SKM-1 treated with dmso at 0.1 percent for 144 hours (cell line): ENCODE measurements around the gene MED26.
"Not testable (repeated sequence)": the region's sequence is repeated elsewhere in the genome, so short reads cannot be mapped to it uniquely, and the experiment has no call there.

Experiments
- DNase-seq: peaks from one replicate; lab custom pipeline; 2025; ENCODE audit not compliant: unreplicated experiment; lab: John Stamatoyannopoulos, UW

The MED26 gene

DNA sequence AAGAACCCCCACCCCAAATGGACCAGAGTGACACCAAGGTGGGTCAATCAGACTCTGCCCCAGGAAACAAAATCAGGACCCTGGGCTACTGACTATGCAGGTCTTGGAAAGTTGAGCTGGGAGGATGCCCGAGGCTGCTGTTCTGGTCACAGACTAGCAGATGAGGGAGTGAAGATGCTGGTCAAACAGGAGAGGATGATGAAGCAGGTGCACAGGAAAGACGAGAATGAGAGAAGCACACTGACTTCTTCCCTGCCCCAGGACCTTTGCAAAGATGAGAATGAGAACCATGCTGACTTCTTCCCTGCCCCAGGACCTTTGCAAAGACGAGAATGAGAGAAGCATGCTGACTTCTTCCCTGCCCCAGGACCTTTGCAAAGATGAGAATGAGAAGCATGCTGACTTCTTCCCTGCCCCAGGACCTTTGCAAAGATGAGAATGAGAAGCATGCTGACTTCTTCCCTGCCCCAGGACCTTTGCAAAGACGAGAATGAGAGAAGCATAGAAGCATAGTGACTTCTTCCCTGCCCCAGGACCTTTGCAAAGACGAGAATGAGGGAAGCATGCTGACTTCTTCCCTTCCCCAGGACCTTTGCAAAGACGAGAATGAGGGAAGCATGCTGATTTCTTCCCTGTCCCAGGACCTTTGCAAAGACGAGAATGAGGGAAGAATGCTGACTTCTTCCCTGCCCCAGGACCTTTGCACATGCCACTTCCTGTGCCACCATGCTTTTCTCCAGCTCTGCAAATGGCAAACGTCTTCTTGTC lies 23.6 kb upstream of the MED26 start:
- not testable (repeated sequence) for DNase-seq

DNA sequence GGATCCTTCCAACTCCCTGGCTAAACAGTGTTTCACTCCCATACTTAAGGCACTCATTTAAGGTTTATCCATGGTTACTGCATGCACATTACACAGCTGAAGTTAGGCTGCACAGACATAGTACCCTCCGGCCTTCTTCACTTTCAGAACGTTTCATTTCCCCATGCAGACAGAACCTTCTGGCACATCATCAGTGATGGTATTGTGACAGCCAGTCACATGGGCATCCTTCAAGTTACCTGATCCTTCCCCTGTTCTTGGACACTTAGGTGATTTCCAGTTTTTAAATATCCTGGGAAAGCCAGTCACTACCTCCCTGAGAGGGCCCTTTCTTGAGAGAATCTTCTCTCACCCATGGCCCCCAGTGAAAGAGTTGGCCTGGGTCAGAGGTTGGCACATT lies 22.8 kb upstream of the MED26 start:
- DNase-seq: no peak

DNA sequence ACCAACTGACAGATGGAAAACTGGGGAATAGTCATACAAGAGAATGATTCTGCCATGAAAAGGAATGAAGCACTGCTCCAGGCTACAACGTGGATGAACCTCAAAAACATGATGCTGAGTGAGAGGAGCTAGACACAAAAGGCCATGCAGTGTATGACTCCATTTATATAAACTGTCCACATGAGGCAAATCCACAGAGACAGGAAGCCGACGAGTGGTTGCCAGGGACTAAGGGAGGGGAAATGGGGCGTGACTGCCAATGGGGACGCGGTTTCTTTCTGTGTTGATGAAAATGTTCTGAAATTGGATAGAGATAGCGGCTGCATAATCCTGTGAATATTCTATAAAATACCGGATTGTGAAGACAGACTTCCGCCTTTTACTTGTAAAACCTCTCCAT lies 21.7 kb upstream of the MED26 start:
- no peak for DNase-seq

DNA sequence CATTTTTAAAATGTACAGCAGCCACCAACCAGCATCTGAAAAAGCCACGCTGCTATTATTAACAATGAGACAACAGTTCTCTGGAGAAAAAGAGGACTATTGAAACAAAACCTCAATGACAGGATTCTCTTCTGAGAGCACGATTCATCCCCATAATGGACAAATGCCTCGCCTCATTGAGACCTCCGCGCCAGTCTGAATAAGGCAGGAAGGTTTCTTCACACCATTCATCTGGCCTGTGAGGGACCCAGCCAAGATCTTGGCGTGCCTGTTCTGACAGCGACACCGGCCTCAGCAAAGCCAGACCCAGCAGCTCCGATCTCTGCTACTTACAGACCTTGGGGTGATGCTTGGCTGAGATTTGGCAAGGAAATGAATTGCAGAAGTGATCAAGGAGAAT lies 17.1 kb upstream of the MED26 start:
- no peak for DNase-seq

DNA sequence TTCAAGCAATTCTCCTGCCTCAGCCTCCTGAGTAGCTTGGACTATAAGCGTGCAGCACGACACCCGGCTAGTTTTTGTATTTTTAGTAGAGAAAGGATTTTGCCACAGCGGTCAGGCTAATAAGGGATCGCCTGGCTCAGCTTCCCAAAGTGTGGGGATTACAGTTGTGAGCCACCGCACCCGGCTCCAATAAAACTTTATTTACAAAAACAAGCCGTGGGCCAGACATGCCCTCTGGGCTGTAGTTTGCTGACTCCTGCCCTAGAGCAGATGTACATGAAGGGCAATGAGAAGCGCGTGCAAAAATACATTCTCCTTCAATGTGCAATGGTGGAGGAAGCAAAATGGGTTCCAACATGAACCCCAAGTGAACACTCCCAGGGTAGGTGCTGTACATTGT lies 13.7 kb upstream of the MED26 start:
- DNase-seq: no peak

DNA sequence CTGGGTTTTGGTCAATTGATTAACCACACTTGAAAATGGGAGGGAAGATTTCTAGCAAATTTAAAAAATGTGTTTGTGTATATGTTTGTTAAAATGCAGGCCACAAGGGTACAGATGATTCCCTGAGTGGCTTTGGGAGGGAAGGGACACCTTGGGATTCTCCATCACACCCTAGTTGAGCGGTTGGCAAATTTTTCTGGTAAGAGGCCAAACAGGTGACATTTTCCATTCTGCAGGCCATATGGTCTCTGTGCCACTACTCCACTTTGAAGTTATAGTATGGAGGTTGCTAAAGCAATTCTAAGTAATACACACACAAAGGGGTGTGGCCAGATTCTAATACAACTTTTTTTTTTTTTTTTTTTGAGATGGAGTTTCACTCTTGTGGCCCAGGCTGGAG lies 12.9 kb upstream of the MED26 start:
- DNase-seq: no peak

DNA sequence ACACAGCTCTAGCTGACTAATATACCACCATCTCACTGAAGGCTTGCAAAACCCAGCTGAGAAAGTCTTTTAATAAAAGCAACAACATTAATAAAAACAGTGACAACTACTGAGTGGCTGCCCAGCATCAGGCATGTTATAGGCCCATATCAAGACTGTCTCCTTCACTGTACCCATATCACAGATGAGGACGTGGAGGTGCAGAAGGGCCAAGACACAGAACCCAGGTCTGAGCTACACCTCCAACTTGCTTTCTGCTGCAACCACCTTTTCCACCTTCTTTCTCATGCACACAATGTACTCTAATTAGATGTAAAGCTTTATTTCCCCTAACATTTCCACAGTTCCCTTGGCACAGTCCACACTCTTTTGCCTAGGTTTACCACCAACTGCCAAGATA lies 10.7 kb upstream of the MED26 start:
- DNase-seq: no peak

DNA sequence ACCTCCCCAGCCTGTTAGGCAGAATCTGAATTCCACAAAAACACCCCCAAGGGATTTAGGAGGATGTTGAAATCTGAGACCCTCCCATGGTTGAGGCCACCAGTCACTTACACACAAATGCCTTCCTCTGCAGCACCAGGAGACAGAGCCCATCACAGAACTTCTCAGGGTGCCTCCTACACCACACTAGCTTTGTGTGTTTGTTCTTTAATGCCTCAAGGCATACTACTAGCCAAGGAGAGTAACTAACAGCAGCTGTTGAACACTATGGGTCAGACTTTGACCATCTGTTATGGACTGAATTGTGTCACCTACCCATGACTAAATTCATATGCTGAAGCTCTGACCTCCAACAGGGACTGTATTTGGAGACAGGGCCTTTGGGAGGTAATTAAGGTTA lies 9.5 kb upstream of the MED26 start:
- DNase-seq: no peak

DNA sequence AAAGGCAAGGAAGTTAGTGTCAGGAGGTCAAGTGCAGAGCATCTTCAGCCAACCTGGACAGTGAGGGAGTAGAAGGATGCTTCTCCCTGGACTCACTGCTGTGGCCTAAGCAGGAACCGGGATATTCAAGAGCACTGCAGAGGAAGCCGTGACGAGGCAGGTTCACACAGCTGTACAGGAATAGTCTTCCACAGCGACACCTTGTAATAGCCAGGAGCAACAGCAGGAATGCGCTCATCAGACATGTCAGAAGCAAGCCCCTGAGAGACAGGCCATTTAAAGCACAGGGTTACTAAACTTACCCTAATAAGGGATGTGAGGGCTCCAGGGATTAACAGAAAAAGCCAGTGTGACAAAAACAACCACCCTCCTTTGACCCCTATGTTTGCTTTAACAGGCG lies 3.5 kb upstream of the MED26 start:
- DNase-seq: no peak

DNA sequence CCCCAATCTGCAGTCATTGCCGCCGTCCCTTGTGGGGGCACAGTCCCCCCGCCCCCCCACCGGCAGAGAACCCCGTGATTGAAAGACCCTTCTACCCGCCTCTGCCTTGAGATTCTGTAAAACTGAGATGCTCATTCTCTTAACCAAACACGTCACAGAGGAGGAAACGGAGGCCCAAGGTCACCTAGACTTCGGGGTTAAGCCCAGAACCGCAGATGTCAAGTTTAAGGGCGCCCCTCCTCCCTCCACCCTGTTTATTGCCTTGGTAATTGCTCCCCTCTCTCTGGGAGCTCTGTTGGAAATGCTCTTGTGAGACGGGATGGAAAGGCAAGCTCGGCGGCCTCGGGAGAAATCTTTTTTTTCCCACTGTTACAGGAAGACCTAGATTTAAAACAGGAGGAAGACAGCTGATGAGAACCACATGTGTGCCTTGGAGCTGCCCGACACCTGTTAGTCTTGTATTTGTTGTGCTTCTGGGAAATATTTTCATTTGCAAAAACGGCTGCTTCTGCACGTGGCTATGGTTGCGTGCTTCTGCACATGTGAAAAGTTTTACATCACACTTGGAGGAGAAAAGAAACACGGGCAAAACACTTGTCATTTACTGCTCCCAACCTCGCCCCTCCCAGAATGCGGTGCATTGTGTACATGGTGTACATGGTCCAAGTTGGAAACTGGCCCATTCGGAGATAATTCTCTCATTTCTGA lies 1.1 kb upstream of the MED26 start:
- DNase-seq: no peak

DNA sequence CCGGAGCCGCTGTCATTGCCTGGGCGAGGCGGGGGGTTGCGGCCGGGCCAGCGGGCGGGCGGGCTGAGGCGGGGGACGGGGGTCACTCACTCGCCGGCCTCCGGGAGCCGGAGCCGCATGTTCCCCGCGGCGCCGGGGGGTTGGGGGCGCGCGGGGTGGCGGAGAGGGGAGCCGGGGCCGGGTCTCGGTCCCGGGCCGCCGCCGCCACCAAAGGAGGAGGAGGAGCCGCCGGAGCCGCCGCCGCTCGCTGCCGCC lies 149 bp downstream of the MED26 start:
- no peak for DNase-seq

DNA sequence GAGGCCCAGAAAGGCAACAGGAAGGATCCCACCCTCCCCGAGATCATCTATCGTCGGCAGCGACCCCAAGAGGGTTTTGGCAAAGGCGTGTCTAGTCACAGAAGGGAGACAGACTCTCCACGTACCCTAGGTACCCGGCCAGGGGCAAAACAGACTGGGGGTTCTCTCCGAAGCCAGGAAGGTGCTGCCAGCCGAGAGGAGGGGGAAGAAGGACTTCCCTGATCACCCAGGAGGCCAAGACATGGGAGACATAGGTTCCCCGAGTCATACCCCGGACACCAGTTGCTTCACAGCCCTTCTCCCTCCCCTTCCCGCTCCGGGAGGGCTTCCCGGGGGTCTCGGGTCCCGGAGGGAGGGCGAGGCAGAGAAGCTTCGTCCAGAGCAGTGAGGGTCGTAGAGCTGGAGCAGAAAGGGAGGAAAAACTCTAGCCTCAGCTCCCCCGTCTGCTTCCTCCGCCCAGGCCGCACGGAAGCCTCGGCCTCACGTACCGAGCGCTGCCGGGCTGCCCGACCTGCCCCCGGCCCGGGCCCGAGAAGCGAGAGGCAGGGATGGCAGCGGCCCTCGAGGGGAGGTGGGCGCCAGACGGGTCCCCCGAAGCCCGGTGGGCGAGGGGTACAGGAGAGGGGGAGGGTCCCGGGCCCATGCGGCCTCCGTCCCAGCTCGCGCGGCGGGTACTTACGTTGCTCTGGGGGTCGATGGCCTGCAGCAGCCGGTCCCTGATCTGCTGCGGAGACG lies 644 bp downstream of the MED26 start:
- DNase-seq: no peak

DNA sequence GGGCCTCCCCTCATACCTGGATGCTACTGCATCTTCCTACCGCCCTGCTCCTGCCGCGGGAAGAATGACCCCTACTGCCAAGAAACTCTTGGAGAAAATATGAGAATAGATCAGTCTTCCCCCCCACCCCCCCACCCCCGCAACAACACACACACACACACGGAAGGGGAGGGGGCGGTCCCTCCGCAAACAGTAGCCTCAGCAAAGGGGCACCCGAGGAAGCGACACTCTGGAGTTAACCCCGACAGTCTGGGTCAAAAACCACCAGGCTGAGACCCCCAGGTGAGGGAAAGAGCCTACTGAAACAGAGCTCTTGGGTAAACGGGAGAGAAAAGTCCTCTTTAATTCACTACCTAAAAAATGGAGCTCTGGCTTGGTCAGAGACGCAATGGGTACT lies 1.2 kb downstream of the MED26 start:
- DNase-seq: no peak

DNA sequence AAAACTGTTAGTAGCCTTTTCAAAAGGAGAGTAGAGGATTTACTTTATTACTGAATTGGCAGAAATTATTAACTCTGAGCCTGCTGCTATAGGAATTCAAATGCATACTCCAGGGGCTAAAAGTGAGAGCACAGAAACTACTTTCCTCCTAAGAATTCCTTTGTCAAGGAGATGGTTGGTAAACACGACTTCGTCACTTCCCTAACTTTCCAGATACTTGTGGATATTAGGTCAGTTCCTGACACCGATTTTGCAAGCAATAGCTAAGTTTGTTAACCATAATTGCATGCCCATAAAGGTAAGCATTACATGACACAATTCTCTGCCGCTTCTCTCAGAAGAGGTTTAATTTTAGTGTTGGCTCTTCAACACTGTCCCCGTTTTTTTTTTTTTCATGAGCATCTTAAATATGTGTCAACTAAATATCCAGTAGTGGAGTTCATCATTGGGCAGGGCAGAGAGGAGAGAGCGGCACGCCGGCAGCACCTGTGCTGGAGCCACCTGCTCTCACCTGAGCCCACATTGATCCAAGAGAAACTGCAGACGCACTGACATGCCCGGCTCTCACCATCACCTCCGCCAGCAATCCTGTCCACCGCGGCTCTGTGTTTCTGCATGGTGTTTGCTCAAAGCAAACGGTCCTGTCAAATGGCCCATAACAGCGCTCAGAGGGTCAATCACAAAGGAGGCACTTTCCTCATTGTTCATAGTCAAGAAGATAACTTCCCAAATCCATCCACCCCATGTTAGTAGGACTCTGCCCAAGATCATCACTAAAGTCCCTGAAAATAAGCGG lies 2.6 kb downstream of the MED26 start:
- DNase-seq: no peak

DNA sequence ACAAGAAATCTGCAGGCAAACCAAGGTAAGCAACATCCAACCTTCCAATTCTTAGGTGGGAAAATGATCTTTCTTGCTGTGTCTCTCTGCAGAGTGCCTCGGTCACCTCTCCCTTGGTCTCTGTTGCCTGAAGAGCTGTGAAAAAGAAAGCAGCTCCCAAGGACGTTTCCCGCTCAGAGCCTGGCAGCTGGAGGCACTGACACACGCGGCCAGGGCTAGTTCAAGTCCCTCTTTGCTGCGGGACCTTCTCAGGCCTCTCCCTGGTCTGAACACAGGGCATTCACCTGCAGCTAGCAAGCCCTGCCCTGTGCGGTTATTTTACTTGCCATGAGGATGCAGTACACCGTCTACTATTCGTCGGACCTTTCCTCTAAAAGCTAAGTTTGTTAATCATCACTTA lies 3.8 kb downstream of the MED26 start:
- no peak for DNase-seq

DNA sequence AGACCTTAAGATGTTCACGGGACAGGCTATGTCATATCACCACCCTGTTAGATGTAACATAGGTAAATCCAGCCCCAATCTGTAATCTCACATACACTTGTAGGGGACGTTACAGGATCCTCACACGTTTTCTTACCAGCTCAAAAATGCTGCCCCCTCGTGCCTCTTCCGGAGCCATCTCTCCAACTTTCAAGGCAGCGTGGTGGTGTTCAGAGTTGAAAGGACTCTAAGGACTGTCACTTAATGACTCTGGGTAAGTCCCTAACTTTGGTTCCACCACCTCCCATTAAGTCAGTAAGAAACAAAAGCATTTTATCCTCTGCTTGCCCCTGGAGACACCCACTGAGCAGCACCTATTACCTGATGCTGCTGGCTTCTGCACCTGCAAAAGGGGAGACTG lies 4.4 kb downstream of the MED26 start:
- DNase-seq: no peak

DNA sequence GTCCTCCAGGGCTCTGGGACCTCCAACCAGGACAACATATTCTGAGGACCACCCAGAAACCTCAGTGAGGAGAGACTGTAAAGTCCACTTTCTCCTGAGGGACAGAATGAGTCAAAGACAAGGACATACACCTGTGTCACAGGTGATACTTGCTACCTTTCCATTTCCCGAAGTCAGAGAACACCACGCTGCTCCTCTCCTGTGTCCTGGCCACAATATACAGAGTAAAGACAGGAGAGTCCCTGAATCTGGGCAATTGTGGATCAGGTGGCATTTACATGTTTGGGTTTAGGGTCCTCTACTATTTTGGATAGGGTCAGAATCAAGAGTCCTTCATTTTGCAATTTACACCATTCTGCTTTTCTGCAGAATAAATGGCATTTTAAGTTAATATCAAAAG lies 4.9 kb downstream of the MED26 start:
- no peak for DNase-seq

DNA sequence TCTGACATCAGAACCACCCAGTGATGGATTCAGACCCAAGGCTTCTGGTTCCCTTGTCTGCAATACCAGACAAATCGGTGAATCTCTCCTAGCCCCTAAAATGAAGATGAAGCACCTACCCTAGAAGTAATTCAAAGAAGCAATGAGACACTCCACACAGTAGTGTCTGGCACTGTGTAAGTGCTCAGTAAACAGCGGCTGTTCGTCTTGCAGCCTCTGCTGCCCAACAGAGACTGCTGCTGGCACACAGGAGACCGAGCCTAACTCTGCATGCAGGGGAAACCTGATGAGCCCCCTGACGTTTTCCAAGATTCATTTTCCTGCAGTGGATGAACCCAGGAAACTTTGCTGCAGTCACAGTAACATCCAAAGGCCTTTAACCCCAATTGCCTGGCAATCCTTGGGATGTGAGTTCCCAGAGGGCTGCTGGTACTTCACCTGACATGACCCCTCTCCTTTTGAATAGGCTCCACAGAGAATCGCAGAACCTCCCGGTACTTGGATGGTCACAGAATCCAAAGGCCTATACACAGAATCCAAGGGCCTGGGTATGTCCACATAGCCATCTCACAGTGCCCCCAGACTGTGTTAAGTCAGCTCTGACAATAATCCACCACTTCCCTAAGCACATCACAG lies 6.7 kb downstream of the MED26 start:
- no peak for DNase-seq

DNA sequence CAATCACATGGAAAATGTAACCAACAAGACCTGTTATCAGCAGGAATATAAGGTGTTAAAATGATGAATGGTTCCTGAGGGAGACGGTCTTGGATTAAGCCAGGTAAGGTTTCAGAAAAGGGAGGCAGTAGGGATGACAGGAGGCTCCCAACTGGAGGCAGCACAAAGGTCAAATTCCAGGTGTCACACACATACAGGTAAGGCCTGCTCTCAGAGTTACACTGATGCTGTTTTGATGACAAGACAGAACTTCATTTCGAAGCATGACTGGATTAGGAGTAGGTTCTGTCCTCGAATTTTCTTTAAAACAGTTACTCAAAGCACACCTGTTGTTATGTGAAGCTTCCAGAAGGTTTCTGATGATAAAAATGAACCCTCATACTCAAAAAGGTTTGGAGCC lies 7.4 kb downstream of the MED26 start:
- DNase-seq: no peak

DNA sequence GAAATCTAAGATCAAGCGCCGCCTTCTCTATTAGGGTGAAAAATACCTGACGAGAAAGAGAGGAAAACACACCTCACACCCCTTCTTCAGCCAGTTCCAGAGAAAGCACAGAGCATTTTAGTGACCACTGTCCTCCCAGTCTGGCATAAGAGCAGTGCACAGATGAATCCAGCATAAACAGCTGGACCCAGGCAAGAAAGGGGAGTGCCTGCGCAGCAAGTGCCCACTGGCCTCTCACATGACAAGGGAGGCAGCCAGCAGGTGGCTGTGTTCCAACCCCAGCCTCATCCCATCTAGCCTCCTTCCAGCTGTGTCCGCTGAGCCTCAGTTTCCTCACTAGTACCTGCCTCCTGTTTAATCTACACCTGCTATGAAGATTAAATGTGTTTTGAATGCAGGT lies 8.0 kb downstream of the MED26 start:
- no peak for DNase-seq

DNA sequence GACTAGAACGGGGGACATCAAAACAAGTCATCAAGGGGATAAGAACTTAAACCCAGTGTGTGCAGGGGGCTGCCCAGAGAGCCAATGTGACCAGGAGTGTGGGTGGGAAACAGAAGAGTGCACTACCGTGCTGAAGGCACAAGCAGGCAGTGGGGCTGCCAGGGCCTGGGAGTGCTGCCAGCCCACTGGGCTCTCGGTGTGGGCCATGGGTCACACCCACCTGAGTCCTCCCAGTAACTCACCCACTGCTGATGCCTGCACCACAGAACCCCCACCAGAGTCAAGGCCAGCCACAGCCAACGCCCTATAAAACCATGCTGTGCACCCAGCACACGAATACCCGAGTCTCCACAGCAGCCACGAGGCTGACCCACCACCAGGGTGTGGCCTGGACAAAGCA lies 8.5 kb downstream of the MED26 start:
- no peak for DNase-seq
